ENCODE data around the gene CHIA. TPM values are rescaled to one million over a fixed set of nuclear protein-coding genes. Genes with fewer than 3 reads are reported as not detected.

CHIA gene
- total RNA-seq, 2 donors from 2014 or later, result not detected

DNA sequence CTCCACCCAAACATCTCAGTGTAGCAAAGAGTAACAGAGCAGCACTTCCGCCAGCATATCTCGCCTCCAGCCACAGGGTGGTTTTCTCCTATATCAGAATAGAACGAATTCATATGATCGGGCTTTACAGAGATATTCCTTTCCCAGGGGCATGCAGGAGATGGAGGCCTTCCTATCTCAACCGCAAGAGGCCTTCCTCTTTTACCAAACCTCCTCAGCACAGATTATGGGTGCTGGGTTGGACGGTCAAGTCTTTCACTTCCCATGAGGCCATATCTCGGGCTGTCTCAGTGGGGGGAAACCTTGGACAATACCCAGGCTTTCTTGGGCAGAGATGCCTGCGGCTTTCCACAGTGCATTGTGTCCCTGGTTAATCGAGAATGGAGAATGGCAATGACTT, 71.1 kb downstream of the CHIA start:
- DNase-seq (ENCODE audit: low spot score), result no peak
- Histone ChIP-seq H3K27ac (no peak overlapping the region), H3K36me3 (no peaks in the 10 kb centered on the region), H3K27me3 (no peaks in the 10 kb centered on the region), H3K4me1 (no peaks in the 10 kb centered on the region), H3K9me3 (no peaks in the 10 kb centered on the region), H3K4me3 (no peak overlapping the region)
- TF ChIP-seq, protein P1, sequence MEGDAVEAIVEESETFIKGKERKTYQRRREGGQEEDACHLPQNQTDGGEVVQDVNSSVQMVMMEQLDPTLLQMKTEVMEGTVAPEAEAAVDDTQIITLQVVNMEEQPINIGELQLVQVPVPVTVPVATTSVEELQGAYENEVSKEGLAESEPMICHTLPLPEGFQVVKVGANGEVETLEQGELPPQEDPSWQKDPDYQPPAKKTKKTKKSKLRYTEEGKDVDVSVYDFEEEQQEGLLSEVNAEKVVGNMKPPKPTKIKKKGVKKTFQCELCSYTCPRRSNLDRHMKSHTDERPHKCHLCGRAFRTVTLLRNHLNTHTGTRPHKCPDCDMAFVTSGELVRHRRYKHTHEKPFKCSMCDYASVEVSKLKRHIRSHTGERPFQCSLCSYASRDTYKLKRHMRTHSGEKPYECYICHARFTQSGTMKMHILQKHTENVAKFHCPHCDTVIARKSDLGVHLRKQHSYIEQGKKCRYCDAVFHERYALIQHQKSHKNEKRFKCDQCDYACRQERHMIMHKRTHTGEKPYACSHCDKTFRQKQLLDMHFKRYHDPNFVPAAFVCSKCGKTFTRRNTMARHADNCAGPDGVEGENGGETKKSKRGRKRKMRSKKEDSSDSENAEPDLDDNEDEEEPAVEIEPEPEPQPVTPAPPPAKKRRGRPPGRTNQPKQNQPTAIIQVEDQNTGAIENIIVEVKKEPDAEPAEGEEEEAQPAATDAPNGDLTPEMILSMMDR (IDR thresholded peaks at IDR 0.05), result no peak

DNA sequence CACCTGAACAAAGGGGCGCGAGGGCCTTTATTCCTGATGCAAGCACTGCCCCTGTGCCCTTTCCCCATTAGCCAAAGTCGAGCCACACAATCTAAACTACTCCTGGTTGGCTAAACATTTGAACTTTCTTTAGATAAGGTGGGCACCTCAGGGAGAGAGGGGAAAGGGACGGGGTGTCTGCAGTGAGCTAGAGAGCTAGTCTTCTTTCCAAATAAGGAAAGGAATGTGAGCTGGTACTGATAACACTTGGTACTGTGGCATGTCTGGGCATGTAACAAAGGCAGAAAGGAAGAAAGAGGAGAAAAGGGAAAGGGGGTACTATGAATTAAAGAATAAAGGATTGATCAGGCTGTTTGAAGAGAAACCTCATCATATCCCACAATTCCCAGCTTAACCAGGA, 74.0 kb downstream of the CHIA start:
- DNase-seq (ENCODE audit: low spot score), result no peak
- no peaks in the 10 kb centered on the region for H3K36me3 ChIP-seq
- H3K4me1 ChIP-seq, result no peaks in the 10 kb centered on the region
- no peaks in the 10 kb centered on the region for H3K27me3 ChIP-seq
- H3K4me3 ChIP-seq, result no peak overlapping the region
- TF ChIP-seq, protein P1 (IDR thresholded peaks at IDR 0.05), result no peak
- H3K9me3 ChIP-seq, result no peaks in the 10 kb centered on the region
- H3K27ac ChIP-seq, result no peak overlapping the region

DNA sequence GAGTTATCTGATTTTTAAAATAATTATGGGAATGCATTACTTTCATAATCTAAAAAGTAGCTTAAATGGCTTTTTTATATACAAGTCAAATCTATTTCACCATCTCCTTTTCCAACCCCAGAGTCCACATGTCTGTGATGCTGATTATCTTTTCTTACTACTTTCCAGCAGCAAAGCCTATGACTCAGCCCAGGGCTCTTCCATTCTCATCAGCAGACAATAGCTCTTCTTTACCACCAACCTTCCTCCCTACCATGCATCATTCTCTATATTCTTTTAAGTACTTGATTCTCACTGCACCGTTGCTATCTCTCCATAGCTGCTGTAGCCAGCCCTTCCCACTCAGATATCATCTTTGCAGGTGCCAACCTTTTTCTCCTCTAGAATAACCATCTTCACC, 75.6 kb downstream of the CHIA start:
- Histone ChIP-seq H3K4me1 (no peaks in the 10 kb centered on the region), H3K4me3 (no peak overlapping the region), H3K9me3 (no peaks in the 10 kb centered on the region), H3K27ac (no peak overlapping the region), H3K27me3 (no peaks in the 10 kb centered on the region), H3K36me3 (no peaks in the 10 kb centered on the region)
- TF ChIP-seq, protein P1 (IDR thresholded peaks at IDR 0.05), result no peak
- DNase-seq (ENCODE audit: low spot score), result no peak

DNA sequence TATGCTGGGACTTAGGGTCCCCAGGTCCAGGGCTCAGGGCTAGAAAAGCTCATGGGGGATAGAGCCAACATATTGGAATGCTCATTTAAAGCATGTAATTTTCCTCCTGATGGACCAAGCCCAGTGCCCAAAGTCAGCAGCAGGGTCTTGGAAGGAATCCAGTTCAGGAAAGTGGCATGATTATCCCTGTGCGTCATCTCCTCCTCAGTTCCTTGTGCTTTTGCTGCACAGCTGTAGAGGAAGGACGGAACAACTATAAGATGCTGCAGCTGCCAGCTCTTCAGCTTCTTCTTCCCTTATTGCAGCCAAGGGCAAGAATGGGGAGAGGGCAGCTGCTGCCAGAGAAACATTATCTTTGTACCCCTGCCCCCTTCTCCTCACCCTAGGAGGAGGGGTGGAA, 78.5 kb downstream of the CHIA start:
- H3K4me3 ChIP-seq, result no peak overlapping the region
- H3K36me3 ChIP-seq, result no peaks in the 10 kb centered on the region
- no peak overlapping the region for H3K27ac ChIP-seq
- no peak for DNase-seq (ENCODE audit: low spot score)
- H3K27me3 ChIP-seq, result no peaks in the 10 kb centered on the region
- H3K4me1 ChIP-seq, result no peaks in the 10 kb centered on the region
- TF ChIP-seq, protein P1 (IDR thresholded peaks at IDR 0.05), result no peak
- H3K9me3 ChIP-seq, result no peaks in the 10 kb centered on the region

DNA sequence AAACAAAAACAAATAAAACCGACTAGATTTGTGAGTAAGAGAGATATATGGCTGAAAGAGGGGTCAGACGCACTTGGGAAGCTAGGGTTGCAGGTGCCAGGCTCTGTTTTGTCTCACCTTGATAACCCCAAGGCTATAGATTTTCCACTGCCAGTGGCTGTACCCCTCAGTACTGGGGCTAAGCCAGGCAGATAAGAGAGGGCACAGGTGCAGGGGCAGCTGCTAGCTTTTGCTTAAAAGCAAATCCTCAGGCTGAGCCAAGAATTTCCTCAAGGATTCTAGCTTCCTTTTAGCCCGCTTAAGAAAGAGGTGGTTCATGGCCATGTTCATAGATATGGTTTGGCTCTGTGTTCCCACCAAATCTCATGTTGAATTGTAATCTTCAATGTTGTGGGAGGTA, 79.0 kb downstream of the CHIA start:
- Histone ChIP-seq H3K9me3 (no peaks in the 10 kb centered on the region), H3K36me3 (no peaks in the 10 kb centered on the region), H3K27ac (no peak overlapping the region), H3K4me3 (no peak overlapping the region), H3K4me1 (no peaks in the 10 kb centered on the region), H3K27me3 (no peaks in the 10 kb centered on the region)
- no peak for DNase-seq (ENCODE audit: low spot score)
- TF ChIP-seq, protein P1 (IDR thresholded peaks at IDR 0.05), result no peak

Other genes with a start within 250 kb of the CHIA start
- gene DRAM2, start 150.8 kb upstream of the CHIA start, total RNA-seq, result 10 to 100 TPM; 33.0 to 56.4 TPM
- gene CEPT1, start 150.6 kb upstream of the CHIA start, total RNA-seq, result 10 to 100 TPM; 11.6 to 14.0 TPM
- gene DENND2D, start 90.2 kb upstream of the CHIA start, total RNA-seq, result 1 to 10 TPM; 1.7 to 5.7 TPM
- 1 to 10 TPM in 1 of 2 donors, under 1 TPM in 1; 0.52 to 9.9 TPM for gene CHI3L2, start 63.1 kb upstream of the CHIA start, total RNA-seq
- under 1 TPM in 1 of 2 donors, not detected in 1; 0.83 TPM for gene OVGP1, start 136.9 kb downstream of the CHIA start, total RNA-seq
- 10 to 100 TPM; 29.9 to 44.0 TPM for gene WDR77, start 158.4 kb downstream of the CHIA start, total RNA-seq
- 100 to 1,000 TPM; 297 to 429 TPM for gene ATP5PB, start 158.6 kb downstream of the CHIA start, total RNA-seq
- 10 to 100 TPM in 1 of 2 donors, 1 to 10 TPM in 1; 9.6 to 33.6 TPM for gene C1orf162, start 183.1 kb downstream of the CHIA start, total RNA-seq
- 10 to 100 TPM in 1 of 2 donors, 1 to 10 TPM in 1; 2.0 to 11.3 TPM for gene ADORA3, start 212.8 kb downstream of the CHIA start, total RNA-seq
- gene TMIGD3, start 212.8 kb downstream of the CHIA start, total RNA-seq, result 1 to 10 TPM in 1 of 2 donors, under 1 TPM in 1; 0.63 to 4.8 TPM

Measured in right atrium auricular region (tissue), 2 donors.